HG03558 (cell line): ENCODE data around the gene ZDHHC12.

ENCODE experiments used
- ATAC-seq: cut with Tn5 transposase; IDR thresholded peaks from one replicate; pipeline ENCODE4 v1.9.1; 2021; ENCODE audit warnings: moderate number of reproducible peaks; ENCODE audit not compliant: unreplicated experiment; ENCODE audit errors: extremely low read depth

ZDHHC12 gene

GRCh38 chr9:128689820-128690683 is 33.9 kb downstream of the ZDHHC12 start:
- no peak for ATAC-seq

- no peak for ATAC-seq
Measured at GRCh38 chr9:128689293-128689774, 34.6 kb downstream of the ZDHHC12 start.

DNA sequence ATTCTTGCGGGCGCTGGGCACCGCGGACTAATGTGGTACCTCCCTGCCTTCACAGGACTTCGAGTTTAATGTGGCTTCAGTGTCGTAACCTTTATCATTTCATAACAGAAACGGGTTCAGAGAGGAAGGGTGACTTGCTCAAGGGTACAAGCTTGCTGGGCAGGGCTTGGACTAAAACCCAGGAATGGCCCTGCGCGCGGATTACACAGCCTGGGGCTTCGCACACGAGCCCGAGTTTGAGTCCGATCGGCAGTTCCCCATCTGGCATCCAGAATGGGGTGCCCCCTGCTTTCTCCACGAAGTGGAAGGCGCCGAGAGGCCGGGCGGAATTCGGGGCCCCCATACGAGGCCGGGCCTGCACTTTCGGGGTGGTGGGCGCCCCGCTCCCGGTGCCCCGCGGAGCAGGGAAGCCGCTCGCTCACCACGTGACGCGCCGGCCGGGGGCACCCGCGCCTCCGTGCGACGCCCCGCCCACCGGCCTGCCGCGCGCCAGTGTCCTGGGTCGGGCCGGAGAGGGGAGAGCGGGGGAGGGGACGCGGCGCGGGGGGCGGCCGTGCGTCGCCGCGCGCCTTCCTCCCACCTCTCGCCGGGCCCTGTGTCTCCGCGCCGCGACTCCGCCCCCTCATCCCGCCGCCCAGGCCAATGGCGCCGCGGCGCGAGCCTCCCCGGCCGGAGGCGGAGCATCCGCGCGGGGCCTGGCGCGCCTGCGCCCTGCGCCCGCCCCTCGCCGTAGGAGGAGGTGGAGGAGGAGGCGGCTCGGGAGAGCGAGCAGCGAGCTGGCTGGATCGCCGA is 35.2 kb downstream of the ZDHHC12 start, which contains the start of gene SET:
Gene SET, plus strand, starts transcription at position 722 of the 792 bp plus-strand sequence. CDS start 361 bp downstream, outside the sequence.
- peak; percentile 49 for ATAC-seq

GRCh38 chr9:128687453-128687852 is 36.5 kb downstream of the ZDHHC12 start:
- ATAC-seq = no peak

DNA sequence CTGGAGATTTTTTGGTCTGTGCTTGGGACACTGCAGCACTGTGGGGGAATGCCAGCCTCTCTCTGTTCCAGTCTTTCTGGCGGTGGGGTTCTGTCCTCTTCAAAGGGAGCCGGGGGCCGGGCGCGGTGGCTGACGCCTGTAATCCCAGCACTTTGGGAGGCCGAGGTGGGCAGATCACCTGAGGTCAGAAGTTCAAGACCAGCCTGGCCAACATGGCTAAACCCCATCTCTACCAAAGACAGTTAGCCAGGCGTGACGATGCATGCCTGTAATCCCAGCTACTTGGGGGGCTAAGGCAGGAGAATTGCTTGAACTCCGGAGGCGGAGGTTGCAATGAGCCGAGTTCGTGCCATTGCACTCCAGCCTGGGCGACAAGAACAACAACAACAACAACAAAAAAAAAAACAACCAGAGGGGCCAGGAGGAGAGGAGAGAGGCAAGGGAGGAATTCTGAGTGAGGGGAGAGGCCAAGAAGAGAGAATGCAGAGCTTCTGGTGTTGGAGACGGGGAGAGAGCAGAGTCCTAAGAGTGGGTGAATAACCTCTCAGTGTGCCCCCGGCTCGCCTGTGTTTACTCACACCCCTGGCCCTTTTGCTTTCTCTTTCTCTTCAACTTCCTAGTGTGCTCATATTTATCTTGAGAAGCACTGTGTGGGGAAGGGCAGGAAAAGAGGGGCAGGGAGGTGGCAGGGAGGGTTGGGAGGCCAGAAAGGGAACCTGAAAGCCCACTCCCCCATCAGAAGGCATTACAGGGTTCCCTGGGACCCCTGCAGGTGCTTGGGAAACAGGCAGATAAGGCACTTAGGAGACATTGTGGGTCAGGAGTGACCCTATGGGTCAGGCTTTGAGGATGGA is 38.1 kb downstream of the ZDHHC12 start:
- ATAC-seq = no peak

GRCh38 chr9:128684325-128685199 is 39.4 kb downstream of the ZDHHC12 start:
- ATAC-seq = no peak

- ATAC-seq = no peak
Measured at GRCh38 chr9:128684065-128684324, 39.9 kb downstream of the ZDHHC12 start.

GRCh38 chr9:128683340-128684064 is 40.4 kb downstream of the ZDHHC12 start:
- ATAC-seq = no peak

- no peak for ATAC-seq
Measured at GRCh38 chr9:128677794-128678193, 46.1 kb downstream of the ZDHHC12 start.

DNA sequence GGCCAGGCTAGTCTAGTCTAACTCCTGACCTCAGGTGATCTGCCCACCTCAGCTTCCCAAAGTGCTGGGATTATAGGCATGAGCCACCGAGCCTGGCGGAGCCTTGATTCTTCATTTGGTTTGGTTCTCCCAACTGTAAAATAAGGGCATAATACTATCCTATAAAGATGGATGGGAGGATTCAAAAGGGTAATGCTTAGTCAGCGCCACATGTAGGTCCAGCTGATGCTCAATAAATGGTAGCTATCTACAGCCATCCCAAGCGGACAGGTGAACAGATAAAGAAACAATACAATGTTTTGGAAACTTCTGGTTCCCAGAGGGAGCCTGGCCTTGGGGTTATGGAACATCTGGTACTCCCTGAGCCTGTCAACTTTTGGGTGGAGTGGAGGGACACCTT is 48.5 kb downstream of the ZDHHC12 start:
- no peak for ATAC-seq
